NK-92 (cell line): ENCODE results near the gene LATS1.
"Not testable (repeated sequence)": the region's sequence is repeated elsewhere in the genome, so short reads cannot be mapped to it uniquely, and the experiment has no call there.

Source experiments
- DNase-seq: peaks from one replicate; lab custom pipeline; 2025; ENCODE audit not compliant: unreplicated experiment; lab: John Stamatoyannopoulos, UW

Gene LATS1

DNA sequence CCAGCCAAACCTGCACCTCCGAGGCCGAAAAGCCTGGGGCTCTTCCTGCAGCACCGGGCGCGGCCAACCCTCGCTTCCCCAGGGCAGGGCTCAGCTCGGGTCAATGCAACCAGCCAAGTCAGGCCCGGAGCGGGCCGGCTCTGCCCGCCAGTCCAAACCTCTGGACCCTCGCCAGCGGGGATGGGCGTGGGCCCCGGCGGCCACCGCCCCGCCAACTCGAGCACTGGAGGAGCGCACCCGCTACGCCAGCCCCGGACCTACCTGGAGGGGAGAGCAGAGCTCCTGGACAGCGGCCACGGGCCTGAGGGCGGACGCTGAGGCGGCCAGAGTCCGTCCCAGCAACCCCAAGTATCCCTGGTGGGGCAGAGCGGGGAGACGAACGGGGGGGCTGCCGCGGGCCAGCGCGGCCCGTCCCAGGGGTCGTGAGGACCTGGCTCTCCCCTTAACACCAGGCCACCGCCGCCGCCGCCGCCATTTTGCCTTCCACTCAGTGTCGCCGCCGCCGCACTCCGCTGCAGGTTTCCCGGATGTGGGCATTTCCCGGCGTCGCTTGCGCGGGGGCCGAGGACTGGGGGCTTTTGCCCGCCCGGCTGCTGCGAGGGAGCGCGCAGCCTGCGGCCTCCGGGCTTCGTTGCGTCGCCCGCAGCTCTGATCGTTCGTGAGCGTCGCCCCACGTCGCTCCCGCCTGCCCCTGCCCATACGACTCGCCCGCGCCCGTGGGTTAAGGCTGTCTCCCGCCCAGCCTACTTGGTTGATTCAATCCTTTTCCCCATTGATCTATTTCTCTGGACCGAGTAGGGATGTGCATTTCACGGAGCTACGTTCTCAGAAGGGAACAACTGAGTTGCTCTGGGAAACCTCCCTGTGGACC lies at the start of gene LATS1:
Gene LATS1, minus strand, starts transcription at position 514 of the 871 bp plus-strand sequence. CDS start 15,975 bp downstream, outside the sequence.
- peak; percentile 45 for DNase-seq

DNA sequence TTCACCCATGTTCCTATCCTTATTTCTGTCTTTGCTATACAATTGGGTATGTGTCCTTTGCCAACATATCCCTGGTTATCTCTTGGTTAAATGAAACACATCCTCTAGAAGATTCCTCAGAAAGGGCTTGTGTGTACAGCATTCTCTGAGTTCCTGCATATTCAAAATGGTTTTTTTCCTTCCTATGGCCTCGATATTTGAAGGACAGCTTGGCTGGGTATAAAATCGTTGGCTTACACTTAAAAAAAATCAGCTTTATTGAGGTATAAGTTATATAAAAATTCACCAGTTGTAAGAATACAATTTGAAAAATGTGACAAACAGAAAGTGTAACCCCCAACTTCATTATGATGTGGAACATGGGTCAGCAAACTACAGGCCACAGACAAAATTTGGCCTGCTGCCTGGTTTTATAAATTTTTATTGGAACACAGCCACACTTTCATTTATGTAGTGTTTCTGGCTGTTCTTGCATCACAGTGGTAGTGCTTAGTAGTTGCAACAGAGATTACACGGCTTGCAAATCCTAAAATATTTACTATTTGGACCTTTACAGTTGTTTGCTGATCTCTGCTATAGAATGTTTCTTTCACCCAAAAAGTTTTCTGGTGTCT lies 48.4 kb upstream of the LATS1 start:
- DNase-seq = no peak

DNA sequence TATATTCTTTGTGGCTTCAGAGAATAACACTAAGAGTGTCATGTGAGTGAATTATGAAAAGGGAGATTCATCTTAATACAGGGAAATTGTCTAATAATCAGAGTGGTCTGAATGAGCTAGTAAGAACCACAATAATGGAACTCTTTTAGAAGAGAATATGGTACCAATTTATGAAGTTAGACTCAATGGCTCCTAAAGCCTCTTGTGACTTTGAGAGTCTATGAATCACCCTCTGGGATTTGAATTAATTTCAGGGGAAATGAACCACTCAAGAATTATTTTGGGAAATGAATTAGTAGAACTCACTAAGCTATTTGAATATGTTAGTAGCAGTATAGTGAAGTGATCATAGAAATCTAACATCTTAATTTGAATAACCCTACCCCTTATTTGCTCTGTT lies 46.0 kb upstream of the LATS1 start:
- no peak for DNase-seq

DNA sequence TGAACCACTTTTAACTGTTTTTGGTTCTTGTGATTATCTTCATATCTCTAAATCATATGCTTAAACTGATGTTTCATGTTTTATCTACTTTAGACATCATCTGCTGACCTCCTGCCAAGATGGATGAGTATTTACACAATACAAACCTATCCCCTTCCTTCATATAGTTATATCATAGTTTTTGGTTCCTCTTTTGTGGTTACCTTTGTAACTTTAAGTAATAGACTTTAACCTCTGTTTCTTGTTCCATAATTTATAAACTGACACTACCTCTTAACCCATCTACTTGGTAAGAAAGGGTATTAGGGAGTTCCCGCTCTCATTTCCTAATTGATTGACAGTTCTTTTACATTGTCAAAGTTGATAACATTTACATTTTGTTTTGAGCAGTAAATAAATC lies 43.5 kb upstream of the LATS1 start:
- no peak for DNase-seq

DNA sequence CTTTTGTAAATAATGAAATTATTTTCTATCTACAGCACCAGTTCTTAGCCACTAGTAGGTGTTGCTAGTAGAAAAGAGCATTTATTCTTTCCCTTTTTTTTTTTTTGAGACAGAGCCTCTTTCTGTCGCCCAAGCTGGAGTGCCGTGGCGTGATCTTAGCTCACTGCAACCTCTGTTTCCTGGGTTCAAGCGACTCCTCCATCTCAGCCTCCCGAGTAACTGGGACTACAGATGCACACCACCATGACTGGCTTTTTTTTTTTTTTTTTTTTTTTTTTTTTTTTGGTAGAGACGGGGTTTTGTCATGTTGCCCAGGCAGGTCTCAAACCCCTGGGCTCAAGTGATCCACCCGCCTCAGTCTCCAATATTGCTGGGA lies 38.3 kb upstream of the LATS1 start:
- no peak for DNase-seq

DNA sequence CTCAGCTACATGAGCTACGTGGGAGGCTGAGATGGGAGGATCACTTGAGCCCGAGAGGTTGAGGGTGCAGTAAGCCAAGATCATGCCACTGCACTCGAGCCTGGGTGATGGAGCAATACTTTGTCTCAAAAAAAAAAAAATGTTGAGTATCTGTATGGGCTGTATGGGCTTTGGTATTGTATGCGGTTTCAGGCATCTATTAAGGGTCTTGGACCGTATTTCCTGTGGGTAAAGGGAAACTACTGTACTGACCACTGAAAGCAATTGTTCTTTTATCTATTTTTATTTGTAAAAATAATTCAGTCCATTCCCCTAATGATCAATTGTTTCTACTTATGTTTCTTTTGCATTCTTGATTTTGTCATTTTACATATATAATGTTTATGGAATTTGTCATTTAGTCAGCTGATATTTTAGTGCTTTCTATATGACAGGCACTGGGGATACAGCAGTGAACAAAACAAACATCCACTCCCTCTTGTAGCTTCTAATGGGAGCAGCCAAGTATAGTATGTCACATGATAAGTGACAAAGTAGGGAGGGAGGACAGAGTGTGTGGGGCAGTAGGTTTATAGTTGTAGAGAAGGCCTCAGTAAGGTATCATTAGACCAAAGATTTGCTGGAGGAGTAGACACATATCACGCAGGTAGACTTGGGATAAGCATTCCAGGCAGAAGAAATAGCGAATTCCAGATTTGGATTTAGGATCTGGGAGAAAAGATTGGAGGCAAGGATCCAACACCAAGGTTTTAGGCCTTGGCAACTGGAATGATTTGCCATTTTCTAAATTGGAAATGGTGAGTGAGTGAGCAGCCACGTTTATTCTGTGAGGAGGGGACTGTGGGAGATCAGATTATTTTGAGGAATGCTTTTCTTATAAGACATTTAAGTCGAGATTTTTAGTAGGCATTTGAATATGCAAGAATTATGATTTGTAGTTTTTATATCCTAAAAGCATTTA lies 37.7 kb upstream of the LATS1 start:
- DNase-seq = no peak

DNA sequence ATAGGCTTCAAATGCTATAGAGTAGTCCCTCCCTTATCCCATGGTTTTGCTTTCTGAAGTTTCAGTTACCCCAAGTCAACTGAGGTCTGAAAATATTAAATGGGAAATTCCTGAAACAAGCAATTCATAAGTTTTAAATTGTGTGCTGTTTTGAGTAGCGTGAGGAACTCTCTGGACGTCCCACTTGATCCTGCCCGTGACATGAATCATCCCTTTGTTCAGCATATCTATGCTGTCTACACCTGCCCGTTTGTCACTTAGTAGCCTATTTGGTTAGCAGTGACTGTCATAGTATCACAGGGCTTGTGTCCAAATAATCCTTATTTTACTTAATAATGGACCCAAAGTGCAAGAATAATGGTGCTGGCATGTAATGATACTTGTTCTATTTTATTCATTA lies 36.6 kb upstream of the LATS1 start:
- no peak for DNase-seq

DNA sequence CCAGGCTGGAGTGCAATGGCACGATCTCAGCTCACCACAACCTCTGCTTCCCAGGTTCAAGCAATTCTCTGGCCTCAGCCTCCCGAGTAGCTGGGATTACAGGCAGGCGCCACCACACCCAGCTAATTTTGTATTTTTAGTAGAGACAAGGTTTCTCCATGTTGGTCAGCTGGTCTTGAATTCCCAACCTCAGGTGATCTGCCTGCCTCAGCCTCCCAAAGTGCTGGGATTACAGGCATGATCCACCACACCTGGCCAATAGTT lies 35.4 kb upstream of the LATS1 start:
- not testable (repeated sequence) for DNase-seq

DNA sequence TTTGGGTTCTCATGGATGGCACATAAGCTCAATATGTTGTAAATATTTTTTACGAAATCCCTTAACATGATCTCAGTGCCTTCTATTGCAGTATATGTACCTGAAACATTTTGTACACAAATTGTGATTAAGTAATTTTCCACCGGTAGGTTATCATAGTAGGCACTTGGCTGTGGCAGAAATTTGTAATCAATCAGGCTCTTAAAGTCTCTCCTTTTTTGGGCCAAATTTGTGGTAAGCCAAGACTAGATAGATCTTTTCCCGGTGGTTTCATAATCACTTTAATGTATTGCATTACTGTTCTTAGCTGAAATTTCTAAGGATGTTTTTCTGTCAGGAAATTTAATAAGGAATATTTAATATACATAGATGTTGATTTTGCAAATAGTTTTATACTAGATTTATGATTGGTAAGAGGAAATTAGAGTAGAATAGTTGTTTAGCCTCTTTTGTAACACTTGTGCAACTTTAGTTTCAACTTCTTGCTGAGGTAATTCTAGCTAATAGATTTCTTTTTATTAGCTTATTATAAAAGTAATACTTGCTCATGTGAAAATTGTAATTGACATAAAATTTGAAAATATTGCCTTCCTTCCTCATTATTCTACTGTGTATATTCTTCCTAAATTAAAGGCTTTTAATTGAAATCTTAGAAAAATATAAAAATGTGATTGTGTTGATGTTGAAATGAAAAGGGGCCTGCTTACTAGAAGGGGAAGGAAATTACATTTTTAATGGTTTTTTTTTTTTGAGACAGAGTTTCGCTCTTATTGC lies 34.9 kb upstream of the LATS1 start:
- DNase-seq = no peak

DNA sequence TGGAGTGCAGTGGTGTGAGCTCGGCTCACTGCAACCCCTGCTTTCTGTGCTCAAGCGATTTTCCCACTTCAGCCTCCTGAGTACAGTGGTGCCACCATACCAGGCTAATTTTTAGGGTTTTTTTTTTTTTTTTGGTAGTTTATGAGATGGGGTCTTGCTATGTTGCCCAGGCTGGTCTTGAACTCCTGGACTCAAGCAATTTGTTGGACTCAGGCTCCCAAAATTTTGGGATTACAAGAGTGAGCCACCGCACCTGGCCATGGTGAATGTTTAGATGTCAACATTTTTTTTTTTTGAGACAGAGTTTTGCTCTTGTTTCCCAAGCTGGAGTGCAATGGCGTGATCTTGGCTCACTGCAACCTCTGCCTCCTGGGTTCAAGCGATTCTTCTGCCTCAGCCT lies 34.0 kb upstream of the LATS1 start:
- DNase-seq = not testable (repeated sequence)

DNA sequence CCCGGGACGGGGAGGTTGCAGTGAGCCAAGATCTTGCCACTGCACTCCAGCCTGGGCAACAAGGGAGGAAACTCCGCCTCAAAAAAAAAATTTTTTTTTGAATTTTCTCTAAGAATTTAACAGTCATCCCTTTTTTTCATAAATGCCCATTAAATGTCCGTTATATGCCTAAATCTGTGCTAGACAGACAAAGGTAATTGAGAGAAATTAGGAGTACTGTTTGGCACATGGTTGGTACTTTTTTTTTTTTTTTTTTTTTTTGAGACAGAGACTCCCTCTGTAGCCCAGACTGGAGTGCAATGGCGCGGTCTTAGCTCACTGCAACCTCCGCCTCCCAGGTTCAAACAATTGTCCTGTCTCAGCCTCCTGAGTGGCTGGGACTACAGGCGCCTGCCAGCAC lies 33.3 kb upstream of the LATS1 start:
- no peak for DNase-seq

DNA sequence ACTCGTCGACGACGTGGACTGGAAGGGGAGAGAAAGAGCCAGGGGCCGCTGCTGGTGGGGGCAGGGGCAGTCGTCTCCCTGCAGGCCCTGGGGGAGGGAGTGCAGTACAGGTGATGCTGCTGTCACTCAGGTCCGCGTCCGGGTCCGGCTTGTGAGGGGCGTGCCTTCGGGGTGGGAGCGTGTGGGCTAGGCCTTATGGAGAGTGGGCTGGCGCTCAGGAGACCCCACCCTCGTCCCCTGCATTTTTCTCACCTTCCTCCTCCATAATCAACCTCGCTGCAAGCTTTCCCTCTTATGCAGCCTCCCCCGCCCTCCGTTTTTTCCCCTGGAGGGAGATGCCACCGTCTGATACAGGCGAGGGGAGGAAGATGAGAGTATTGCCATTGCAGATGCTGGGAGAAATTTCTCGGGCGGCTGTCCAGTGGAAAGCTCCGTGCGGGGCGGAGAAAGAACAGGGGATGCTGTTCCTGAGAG lies 32.3 kb upstream of the LATS1 start:
- no peak for DNase-seq

DNA sequence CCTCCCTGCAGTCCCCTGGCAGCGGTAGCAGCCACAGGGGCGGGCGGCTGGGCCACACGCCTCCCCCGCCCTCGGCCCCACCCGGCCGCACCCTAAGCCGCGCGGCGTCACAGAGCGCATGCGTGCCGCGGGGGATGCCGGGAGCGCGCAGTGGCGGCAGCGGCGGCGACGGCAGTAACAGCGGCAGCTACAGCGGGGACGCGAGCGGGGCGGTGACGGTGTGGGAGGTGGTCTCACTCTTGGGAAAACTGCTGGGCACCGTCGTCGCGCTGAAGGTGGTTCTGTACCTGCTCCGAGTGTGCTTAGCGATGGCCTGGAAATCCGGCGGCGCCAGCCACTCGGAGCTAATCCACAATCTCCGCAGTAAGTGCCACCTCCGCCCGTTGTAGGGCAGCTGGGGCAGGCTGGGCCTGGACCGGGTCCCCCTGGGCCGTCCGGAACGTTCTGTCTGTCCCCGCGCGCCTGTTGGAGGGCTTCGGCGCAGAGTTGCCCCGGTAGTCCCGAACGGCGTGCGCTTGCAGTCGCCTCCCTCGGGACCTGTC lies 31.8 kb upstream of the LATS1 start, which contains the start of gene PCMT1:
Gene PCMT1, plus strand, starts transcription at position 148 of the 542 bp plus-strand sequence. Its CDS starts 161 bp downstream, at position 309.
- DNase-seq = peak; percentile 43

DNA sequence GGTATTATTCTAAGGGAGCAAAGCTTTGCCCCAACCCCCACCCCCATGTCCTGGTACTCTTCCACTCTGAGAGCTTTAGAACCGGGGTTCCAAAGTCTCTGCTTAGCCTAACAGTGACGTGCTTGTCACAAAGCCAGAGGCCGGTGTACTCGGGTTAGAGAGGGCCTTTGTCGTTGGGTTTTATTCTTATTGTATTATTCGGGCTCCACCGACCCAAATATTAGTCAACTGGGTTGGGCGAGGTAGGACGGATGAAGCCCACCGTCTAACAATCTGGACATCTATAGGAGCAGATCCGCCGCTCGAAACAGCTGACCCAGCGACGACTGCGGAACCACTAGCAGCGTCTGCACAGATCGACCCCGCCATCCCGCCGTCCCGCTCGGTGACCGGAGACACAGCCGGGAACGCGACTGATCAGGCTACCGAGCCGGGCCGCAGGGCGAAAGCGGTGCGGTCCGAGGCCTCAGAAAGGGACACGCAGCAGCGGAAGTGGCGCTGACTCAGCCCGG lies 31.2 kb upstream of the LATS1 start:
- not testable (repeated sequence) for DNase-seq

DNA sequence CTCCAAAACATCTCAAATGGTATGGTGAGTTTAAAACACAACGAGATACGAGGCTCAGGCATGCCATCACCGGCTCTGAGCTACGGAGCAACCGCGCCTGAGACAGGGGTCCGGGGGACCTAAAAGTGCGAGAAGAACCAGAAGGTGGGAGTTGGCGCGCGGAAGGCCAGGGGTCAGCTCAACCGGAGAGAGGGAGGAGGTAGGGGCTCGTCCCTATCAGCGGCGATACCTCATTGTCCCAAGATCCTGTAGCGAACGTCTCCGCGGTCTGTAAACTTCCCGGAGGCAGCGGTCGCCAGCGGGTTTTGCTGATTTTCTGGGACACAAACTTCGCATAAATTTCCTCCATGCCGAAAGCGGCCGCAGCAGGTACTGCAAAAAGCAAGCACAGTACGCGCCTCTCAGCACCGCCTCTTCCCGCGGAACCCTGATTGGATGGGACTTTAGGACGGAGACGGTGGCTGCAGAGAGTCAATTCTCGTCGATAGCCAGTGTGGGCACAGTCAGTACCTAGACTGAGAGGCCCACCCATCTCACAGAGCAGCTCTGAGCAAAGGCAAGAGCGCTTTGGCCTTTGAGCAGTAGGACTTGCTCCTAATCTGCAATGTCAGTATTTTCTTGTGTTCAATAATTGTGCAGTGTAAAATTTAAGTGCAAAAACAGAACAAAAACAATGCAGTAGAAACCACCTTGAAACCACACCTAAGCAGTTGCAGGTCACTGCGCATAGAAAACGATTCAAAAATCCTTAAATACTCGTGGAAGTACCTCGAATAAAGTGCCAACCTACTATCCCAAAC lies 28.4 kb upstream of the LATS1 start, which contains the start of gene NUP43:
Gene NUP43, minus strand, starts transcription at position 383 of the 800 bp plus-strand sequence. Its CDS starts 34 bp downstream, at position 349.
- no peak for DNase-seq

DNA sequence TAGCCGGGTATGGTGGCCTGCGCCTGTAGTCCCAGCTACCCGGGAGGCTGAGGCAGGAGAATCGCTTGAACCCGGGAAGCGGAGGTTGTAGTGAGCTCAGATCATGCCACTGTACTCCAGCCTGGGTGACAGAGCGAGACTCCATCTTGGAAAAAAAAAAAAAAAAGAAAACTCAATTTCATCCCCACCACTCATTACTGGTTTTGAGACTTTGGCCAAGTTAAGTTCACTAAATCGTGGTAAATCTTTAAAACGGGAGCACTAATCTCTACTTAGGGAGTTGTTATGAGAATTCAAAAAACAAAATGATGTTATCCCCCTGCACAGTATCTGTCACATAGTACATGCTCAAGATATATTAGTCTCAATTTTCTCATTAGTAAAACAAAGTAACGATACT lies 27.4 kb upstream of the LATS1 start:
- DNase-seq = not testable (repeated sequence)

DNA sequence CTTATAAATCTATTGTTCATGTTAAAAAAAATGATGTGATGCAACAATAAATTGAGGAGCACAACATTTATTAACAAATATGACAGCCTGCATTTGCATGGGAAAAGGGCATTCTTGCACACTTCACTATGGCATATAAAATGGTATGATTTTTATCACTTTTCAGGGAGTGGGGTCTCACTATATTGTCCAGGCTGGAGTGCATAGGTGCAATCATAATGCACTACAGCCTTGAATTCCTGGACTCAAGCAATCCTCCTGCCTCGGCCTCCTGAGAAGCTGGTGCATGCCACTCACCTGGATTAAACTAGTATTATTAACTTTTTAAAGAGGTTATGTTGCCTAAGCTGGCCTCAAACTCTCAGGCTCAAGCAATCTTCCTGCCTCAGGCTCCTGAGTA lies 17.0 kb upstream of the LATS1 start:
- no peak for DNase-seq

DNA sequence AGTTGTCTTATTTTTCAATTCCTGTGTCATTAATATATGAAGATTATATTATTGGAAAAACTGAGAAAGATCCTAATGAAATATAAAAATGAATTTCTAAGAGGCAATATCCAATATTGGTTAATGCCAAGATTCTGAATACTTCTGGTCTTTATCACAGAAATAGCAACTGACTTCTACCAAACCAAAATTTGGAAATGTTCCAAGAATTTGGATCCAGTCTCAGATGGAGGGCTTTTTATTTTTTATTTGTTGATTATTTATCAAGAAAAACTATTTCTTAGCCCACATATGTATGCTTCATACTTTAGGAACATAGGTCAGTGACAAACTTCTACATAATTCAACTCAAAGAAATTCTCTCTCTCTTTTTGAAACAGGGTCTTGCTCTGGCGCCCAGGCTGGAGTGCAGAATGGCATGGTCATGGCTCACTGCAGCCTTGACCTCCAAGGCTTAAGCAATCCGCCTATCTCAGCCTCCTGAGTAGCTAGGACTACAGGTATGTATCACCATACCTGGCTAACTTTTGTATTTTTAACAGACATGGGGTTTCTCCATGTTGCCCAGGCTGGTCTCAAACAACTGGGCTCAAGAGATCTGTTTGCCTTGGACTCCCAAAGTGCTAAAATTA lies 15.3 kb upstream of the LATS1 start:
- DNase-seq = no peak

DNA sequence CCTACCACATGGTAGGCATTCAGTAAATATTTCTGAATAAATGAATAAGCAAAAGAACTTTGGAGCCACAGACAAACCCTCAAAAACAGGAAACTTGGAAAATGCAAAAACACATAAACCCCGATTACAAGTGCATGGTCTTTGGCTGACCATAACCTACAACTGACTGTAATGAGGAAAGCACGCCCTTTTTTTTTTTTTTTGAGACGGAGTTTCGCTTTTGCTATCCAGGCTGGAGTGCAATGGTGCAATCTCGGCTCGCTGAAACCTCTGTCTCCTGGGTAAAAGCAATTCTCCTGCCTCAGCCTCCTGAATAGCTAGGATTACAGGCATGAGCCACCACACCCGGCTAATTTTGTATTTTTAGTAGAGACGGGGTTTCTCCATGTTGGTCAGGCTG lies 11.9 kb upstream of the LATS1 start:
- no peak for DNase-seq
